GM12878 (cell line): ENCODE results near the gene TNXB.
"Not testable (repeated sequence)": the region's sequence is repeated elsewhere in the genome, so short reads cannot be mapped to it uniquely, and the experiment has no call there.

Experiments used
- FOXM1 ChIP-seq: IDR thresholded peaks from 2 replicates; pipeline ENCODE4 v1.6.1; 2012; ENCODE audit warnings: low read depth, mild to moderate bottlenecking, inconsistent platforms, low read length, moderate library complexity
- HDAC2 ChIP-seq: fragments of 200-600 bp; sonication (generic); IDR thresholded peaks from 2 replicates; pipeline ENCODE4 v1.6.1; 2017
- JUND ChIP-seq: IDR thresholded peaks from 2 replicates; pipeline ENCODE4 v1.6.1; 2012; ENCODE audit warnings: low read depth, mild to moderate bottlenecking, low read length, improper control_type of control experiment, moderate library complexity
- PAX8 ChIP-seq: fragments of 450-650 bp; IDR thresholded peaks from 2 replicates; pipeline ENCODE4 v1.6.1; 2017; ENCODE audit warnings: mild to moderate bottlenecking, moderate library complexity
- SIN3A ChIP-seq: IDR thresholded peaks from 2 replicates; pipeline ENCODE4 v1.6.1; 2012; ENCODE audit warnings: low read depth, low read length, improper control_type of control experiment
- SP1 ChIP-seq: IDR thresholded peaks from one replicate; pipeline ENCODE4 v1.6.1; 2011; ENCODE audit warnings: low read depth, low read length
- TF ChIP-seq, protein P1 (sequence below): fragments of 450-650 bp; IDR thresholded peaks from 2 replicates; pipeline ENCODE4 v1.6.1; 2016; ENCODE audit warnings: mild to moderate bottlenecking, moderate library complexity, borderline replicate concordance
- TF ChIP-seq, protein P2 (sequence below): IDR thresholded peaks from 2 replicates; pipeline ENCODE4 v1.6.1; 2012; ENCODE audit warnings: mild to moderate bottlenecking, low read depth, low read length
- TF ChIP-seq, protein P3 (sequence below), 3 experiments: IDR thresholded peaks in 2 of 3; conservative IDR thresholded peaks in 1 of 3; 2 replicates each; pipeline ENCODE4 v1.5.1; 2011; ENCODE audit warnings: low read depth in 3 of 3, low read length in 3 of 3, mild to moderate bottlenecking in 3 of 3, control low read depth in 2 of 3, moderate library complexity in 2 of 3, inconsistent platforms in 1 of 3, mixed read lengths in 1 of 3; ENCODE audit not compliant: control insufficient read depth in 2 of 3, insufficient read depth in 1 of 3; ENCODE audit errors: extremely low read depth in 1 of 3

DNA sequence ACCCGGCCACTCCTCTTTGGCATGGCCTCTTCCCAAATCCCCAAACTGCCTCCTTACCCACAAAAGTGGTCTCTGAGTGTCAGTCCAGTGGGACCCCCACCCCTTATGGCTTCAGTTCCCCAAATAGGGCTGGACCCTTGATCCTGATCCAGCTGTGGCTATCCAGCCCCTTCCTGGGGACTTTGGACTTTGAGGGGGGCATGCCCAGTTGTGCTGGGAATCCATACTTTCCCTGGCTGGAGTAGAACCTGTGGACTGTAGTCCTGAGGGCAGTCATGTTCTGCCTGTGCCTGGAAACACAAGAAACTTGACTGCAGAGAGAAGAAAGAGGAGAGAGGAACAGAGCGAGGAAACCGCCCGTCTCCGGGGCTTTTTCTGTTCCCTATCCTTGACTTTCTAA is 72.0 kb downstream of the TNXB start:
- TF ChIP-seq, protein P1, sequence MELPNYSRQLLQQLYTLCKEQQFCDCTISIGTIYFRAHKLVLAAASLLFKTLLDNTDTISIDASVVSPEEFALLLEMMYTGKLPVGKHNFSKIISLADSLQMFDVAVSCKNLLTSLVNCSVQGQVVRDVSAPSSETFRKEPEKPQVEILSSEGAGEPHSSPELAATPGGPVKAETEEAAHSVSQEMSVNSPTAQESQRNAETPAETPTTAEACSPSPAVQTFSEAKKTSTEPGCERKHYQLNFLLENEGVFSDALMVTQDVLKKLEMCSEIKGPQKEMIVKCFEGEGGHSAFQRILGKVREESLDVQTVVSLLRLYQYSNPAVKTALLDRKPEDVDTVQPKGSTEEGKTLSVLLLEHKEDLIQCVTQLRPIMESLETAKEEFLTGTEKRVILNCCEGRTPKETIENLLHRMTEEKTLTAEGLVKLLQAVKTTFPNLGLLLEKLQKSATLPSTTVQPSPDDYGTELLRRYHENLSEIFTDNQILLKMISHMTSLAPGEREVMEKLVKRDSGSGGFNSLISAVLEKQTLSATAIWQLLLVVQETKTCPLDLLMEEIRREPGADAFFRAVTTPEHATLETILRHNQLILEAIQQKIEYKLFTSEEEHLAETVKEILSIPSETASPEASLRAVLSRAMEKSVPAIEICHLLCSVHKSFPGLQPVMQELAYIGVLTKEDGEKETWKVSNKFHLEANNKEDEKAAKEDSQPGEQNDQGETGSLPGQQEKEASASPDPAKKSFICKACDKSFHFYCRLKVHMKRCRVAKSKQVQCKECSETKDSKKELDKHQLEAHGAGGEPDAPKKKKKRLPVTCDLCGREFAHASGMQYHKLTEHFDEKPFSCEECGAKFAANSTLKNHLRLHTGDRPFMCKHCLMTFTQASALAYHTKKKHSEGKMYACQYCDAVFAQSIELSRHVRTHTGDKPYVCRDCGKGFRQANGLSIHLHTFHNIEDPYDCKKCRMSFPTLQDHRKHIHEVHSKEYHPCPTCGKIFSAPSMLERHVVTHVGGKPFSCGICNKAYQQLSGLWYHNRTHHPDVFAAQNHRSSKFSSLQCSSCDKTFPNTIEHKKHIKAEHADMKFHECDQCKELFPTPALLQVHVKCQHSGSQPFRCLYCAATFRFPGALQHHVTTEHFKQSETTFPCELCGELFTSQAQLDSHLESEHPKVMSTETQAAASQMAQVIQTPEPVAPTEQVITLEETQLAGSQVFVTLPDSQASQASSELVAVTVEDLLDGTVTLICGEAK = not testable (repeated sequence)
- TF ChIP-seq, protein P2, sequence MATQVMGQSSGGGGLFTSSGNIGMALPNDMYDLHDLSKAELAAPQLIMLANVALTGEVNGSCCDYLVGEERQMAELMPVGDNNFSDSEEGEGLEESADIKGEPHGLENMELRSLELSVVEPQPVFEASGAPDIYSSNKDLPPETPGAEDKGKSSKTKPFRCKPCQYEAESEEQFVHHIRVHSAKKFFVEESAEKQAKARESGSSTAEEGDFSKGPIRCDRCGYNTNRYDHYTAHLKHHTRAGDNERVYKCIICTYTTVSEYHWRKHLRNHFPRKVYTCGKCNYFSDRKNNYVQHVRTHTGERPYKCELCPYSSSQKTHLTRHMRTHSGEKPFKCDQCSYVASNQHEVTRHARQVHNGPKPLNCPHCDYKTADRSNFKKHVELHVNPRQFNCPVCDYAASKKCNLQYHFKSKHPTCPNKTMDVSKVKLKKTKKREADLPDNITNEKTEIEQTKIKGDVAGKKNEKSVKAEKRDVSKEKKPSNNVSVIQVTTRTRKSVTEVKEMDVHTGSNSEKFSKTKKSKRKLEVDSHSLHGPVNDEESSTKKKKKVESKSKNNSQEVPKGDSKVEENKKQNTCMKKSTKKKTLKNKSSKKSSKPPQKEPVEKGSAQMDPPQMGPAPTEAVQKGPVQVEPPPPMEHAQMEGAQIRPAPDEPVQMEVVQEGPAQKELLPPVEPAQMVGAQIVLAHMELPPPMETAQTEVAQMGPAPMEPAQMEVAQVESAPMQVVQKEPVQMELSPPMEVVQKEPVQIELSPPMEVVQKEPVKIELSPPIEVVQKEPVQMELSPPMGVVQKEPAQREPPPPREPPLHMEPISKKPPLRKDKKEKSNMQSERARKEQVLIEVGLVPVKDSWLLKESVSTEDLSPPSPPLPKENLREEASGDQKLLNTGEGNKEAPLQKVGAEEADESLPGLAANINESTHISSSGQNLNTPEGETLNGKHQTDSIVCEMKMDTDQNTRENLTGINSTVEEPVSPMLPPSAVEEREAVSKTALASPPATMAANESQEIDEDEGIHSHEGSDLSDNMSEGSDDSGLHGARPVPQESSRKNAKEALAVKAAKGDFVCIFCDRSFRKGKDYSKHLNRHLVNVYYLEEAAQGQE = not testable (repeated sequence)
- not testable (repeated sequence) for TF ChIP-seq PAX8, HDAC2, SP1, SIN3A, JUND, FOXM1
- TF ChIP-seq, protein P3, sequence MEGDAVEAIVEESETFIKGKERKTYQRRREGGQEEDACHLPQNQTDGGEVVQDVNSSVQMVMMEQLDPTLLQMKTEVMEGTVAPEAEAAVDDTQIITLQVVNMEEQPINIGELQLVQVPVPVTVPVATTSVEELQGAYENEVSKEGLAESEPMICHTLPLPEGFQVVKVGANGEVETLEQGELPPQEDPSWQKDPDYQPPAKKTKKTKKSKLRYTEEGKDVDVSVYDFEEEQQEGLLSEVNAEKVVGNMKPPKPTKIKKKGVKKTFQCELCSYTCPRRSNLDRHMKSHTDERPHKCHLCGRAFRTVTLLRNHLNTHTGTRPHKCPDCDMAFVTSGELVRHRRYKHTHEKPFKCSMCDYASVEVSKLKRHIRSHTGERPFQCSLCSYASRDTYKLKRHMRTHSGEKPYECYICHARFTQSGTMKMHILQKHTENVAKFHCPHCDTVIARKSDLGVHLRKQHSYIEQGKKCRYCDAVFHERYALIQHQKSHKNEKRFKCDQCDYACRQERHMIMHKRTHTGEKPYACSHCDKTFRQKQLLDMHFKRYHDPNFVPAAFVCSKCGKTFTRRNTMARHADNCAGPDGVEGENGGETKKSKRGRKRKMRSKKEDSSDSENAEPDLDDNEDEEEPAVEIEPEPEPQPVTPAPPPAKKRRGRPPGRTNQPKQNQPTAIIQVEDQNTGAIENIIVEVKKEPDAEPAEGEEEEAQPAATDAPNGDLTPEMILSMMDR (IDR thresholded peaks at IDR 0.05 in 2 of 3, conservative IDR thresholded peaks at IDR 0.05 in 1 of 3; ENCODE audit: control insufficient read depth in 2 of 3, extremely low read depth in 1 of 3, insufficient read depth in 1 of 3, low read depth in 3 of 3, low read length in 3 of 3) = not testable (repeated sequence)
